HG03442 (cell line): ENCODE measurements around the gene ICAM3.

ENCODE experiments used
- ATAC-seq: cut with Tn5 transposase; IDR thresholded peaks from one replicate; pipeline ENCODE4 v1.9.1; 2021; ENCODE audit warnings: mild to moderate bottlenecking, moderate library complexity; ENCODE audit not compliant: unreplicated experiment

Gene ICAM3

GRCh38 chr19:10292206-10292788 lies 47.1 kb downstream of the ICAM3 start:
- ATAC-seq, result peak; percentile 35

- no peak for ATAC-seq
These were observed 47.7 kb downstream of the ICAM3 start for GRCh38 chr19:10291554-10292205.

- ATAC-seq, result no peak
These were observed 48.4 kb downstream of the ICAM3 start for GRCh38 chr19:10290876-10291553.

- ATAC-seq, result no peak
These were observed 49.0 kb downstream of the ICAM3 start for GRCh38 chr19:10290357-10290875.

GRCh38 chr19:10289836-10290356 lies 49.5 kb downstream of the ICAM3 start, which contains the start of gene ICAM5:
ICAM5 (plus strand) TSS chr19:10289952; CDS start chr19:10290044, 92 bp downstream.
- no peak for ATAC-seq

GRCh38 chr19:10289167-10289835 lies 50.1 kb downstream of the ICAM3 start:
- no peak for ATAC-seq

- no peak for ATAC-seq
These were observed 50.7 kb downstream of the ICAM3 start for GRCh38 chr19:10288662-10289166.

GRCh38 chr19:10286803-10287737 lies 52.4 kb downstream of the ICAM3 start, which contains the start of gene ICAM4:
ICAM4 (plus strand) TSS chr19:10286955; CDS start chr19:10287013, 58 bp downstream.
- no peak for ATAC-seq

GRCh38 chr19:10285393-10285792 lies 54.0 kb downstream of the ICAM3 start:
- no peak for ATAC-seq

- ATAC-seq, result no peak
These were observed 54.5 kb downstream of the ICAM3 start for GRCh38 chr19:10284960-10285278.

- no peak for ATAC-seq
These were observed 55.1 kb downstream of the ICAM3 start for GRCh38 chr19:10284065-10284959.
